Erythroblast (primary cell): ENCODE measurements around the gene SMAD9.

Experiments used
- GATA1 ChIP-seq: IDR thresholded peaks from 2 replicates; pipeline ENCODE4 v1.6.1; 2011; ENCODE audit warnings: low read depth, mild to moderate bottlenecking, control low read depth, low read length, moderate library complexity
- POLR2A ChIP-seq: IDR thresholded peaks from 2 replicates; pipeline ENCODE4 v1.6.1; 2011; ENCODE audit warnings: mild to moderate bottlenecking, low read length

DNA sequence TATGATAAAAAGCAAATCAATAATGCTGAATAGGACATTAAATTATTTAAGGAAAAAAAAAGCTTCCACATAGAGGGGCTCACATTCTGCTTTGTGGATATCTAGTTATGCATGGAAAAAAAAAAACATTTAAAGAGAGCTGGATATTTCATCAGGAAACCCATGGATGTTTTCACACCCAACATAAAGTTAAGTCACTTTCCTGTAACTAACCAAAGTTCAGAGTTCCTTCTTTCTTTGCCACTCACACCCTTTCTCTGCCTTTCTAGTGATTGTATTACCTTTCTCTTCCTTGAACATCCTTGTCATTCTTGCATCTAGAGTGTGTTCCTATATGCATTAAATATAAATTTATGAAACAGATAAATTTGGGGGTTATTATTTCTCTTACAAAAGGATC, 53.8 kb downstream of the SMAD9 start:
- TF ChIP-seq POLR2A (no peak), GATA1 (no peak)
